HL-60 (cell line): ENCODE results near the gene PDK3.

Experiments used
- DNase-seq, 2 experiments: peaks; one replicate each; pipeline ENCODE4 v3.0.0-alpha.2; 2010 to 2020; ENCODE audit warnings: low read depth in 1 of 2, low spot score in 1 of 2
- H3K27ac ChIP-seq: fragments of 250-450 bp; sonication (Bioruptor Pico); replicated peaks from 2 replicates; pipeline ENCODE4 v1.5.1; 2020; ENCODE audit warnings: mild to moderate bottlenecking, moderate library complexity
- H3K27me3 ChIP-seq: fragments of 250-450 bp; sonication (Bioruptor Pico); 2 replicates; pipeline ENCODE4 v1.5.1; 2021; ENCODE audit warnings: mild to moderate bottlenecking, moderate library complexity; ENCODE audit not compliant: insufficient read depth, poor library complexity, severe bottlenecking
- H3K4me3 ChIP-seq: replicated peaks from 2 replicates; pipeline ENCODE4 v1.5.1; 2011; ENCODE audit warnings: mild to moderate bottlenecking, control low read depth, low read length; ENCODE audit not compliant: insufficient read depth
- GABPA ChIP-seq: IDR thresholded peaks from 2 replicates; pipeline ENCODE4 v1.6.1; 2012; ENCODE audit warnings: low read depth
- POLR2AphosphoS5 ChIP-seq: IDR thresholded peaks from 2 replicates; pipeline ENCODE4 v1.6.1; 2012; ENCODE audit warnings: low read depth
- SPI1 ChIP-seq: IDR thresholded peaks from 2 replicates; pipeline ENCODE4 v1.6.1; 2012; ENCODE audit warnings: low read depth, mild to moderate bottlenecking, borderline replicate concordance
- TF ChIP-seq, protein P1 (sequence below): IDR thresholded peaks from one replicate; pipeline ENCODE4 v1.5.1; 2011; ENCODE audit warnings: low read length, control low read depth, inconsistent platforms; ENCODE audit not compliant: insufficient read depth
- TF ChIP-seq, protein P2 (sequence below): IDR thresholded peaks from 2 replicates; pipeline ENCODE4 v1.6.1; 2012; ENCODE audit warnings: low read depth; ENCODE audit not compliant: insufficient replicate concordance

Gene PDK3

DNA sequence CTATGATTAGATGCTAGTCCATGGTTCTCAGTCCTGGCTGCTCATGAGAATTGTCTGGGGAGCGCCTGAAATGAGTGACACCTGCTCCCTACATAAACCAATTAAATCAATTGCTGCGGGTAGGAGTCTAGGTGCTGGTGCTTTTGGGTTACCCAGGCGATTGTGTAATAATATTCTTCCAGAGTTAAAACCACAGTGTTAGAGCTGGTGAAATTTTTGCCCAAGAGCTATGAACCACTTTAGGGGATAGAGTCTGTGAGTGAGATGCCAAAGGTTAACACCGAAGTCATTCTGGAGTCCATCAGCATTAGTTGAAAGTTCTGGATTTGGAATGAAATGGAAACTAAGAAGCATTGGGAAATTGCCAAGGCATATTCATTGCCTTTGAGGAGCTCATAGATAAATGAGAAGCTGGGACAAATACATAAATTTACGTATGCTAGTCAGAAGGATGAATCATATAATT is 15.3 kb downstream of the PDK3 start:
- peak overlapping the region; percentile 30 for H3K4me3 ChIP-seq
- peak overlapping the region; percentile 27 for H3K27ac ChIP-seq
- no peaks in the 10 kb centered on the region for H3K27me3 ChIP-seq
- TF ChIP-seq, protein P1, sequence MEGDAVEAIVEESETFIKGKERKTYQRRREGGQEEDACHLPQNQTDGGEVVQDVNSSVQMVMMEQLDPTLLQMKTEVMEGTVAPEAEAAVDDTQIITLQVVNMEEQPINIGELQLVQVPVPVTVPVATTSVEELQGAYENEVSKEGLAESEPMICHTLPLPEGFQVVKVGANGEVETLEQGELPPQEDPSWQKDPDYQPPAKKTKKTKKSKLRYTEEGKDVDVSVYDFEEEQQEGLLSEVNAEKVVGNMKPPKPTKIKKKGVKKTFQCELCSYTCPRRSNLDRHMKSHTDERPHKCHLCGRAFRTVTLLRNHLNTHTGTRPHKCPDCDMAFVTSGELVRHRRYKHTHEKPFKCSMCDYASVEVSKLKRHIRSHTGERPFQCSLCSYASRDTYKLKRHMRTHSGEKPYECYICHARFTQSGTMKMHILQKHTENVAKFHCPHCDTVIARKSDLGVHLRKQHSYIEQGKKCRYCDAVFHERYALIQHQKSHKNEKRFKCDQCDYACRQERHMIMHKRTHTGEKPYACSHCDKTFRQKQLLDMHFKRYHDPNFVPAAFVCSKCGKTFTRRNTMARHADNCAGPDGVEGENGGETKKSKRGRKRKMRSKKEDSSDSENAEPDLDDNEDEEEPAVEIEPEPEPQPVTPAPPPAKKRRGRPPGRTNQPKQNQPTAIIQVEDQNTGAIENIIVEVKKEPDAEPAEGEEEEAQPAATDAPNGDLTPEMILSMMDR: no peak
- TF ChIP-seq, protein P2, sequence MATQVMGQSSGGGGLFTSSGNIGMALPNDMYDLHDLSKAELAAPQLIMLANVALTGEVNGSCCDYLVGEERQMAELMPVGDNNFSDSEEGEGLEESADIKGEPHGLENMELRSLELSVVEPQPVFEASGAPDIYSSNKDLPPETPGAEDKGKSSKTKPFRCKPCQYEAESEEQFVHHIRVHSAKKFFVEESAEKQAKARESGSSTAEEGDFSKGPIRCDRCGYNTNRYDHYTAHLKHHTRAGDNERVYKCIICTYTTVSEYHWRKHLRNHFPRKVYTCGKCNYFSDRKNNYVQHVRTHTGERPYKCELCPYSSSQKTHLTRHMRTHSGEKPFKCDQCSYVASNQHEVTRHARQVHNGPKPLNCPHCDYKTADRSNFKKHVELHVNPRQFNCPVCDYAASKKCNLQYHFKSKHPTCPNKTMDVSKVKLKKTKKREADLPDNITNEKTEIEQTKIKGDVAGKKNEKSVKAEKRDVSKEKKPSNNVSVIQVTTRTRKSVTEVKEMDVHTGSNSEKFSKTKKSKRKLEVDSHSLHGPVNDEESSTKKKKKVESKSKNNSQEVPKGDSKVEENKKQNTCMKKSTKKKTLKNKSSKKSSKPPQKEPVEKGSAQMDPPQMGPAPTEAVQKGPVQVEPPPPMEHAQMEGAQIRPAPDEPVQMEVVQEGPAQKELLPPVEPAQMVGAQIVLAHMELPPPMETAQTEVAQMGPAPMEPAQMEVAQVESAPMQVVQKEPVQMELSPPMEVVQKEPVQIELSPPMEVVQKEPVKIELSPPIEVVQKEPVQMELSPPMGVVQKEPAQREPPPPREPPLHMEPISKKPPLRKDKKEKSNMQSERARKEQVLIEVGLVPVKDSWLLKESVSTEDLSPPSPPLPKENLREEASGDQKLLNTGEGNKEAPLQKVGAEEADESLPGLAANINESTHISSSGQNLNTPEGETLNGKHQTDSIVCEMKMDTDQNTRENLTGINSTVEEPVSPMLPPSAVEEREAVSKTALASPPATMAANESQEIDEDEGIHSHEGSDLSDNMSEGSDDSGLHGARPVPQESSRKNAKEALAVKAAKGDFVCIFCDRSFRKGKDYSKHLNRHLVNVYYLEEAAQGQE: no peak
- TF ChIP-seq GABPA (no peak), POLR2AphosphoS5 (no peak), SPI1 (no peak)
- peak in 1 of 2 experiments; percentile 42 for DNase-seq

DNA sequence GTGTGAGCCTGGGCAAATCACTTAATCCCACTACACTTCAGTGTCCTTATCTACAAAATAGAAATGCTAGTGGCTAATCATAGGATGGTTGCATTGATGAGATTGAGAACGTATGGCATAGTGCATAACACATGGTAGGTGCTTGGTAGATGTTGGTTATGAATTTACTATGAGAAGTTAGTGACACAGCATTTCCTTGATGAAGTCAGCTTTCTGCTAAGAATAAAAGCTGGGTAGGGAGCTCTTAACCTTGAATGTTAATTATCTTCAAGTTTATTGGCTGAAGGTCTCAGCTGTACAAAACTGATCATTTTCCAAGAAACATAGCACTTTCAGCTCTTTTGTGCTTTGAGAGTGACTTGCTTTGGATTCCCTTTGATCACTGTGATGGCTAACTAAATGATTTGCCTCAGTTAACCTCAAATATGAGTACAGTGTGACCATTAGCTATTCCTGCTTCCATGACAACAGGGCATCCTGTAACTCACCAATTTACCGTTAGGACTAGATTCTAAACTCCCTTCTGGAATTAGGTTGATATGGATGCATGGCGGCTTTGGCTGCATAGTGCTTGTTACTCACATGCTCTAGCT is 17.8 kb downstream of the PDK3 start:
- no peak overlapping the region for H3K27ac ChIP-seq
- no peaks in the 10 kb centered on the region for H3K27me3 ChIP-seq
- H3K4me3 ChIP-seq: no peak overlapping the region
- no peak for DNase-seq
- no peak for TF ChIP-seq POLR2AphosphoS5
- TF ChIP-seq, protein P1: no peak
- TF ChIP-seq, protein P2: no peak
- TF ChIP-seq SPI1: no peak
- no peak for TF ChIP-seq GABPA

DNA sequence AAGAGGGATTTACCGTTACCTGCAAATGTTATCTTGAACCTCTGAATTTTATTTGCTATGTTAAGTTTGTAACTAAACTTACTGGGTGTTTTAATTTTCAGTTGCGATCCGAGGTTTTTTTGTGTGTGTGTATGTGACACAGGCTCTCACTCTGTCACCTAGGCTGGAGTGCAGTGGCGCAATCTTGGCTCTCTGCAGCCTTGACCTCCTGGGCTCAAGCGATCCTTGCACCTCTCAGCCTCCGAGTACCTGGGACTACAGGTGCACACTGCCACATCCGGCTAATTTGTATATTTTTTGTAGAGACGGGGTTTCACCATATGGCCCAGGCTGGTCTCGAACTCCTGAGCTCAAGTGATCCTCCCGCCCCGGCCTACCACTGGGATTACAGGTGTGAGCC is 18.5 kb downstream of the PDK3 start:
- Histone ChIP-seq H3K27me3 (no peaks in the 10 kb centered on the region), H3K27ac (no peak overlapping the region), H3K4me3 (no peak overlapping the region)
- TF ChIP-seq, protein P2: no peak
- TF ChIP-seq SPI1: no peak
- TF ChIP-seq, protein P1: no peak
- no peak for TF ChIP-seq GABPA
- TF ChIP-seq POLR2AphosphoS5: no peak
- DNase-seq: no peak
